HepG2 (cell line): ENCODE results near the gene CLEC16A. TPM values are rescaled to one million over a fixed set of nuclear protein-coding genes. Genes with fewer than 3 reads are reported as not detected.

Experiments used
- DPF2 ChIP-seq: sonication (generic); formaldehyde crosslinking; IDR thresholded peaks from 2 replicates; pipeline ENCODE4 v1.4.0; 2020; ENCODE audit warnings: mild to moderate bottlenecking, low read depth, missing genetic modification reagents, borderline replicate concordance
- FOXA3 ChIP-seq: IDR thresholded peaks from 2 replicates; pipeline ENCODE4 v1.6.1; 2016; ENCODE audit warnings: missing genetic modification reagents, missing compliant biosample characterization
- TCF7 ChIP-seq: sonication (generic); IDR thresholded peaks from 2 replicates; pipeline ENCODE4 v1.6.1; 2016; ENCODE audit warnings: antibody characterized with exemption, low read depth
- ZMYM3 ChIP-seq: sonication (generic); formaldehyde crosslinking; IDR thresholded peaks from 2 replicates; pipeline ENCODE4 v1.5.1; 2020; ENCODE audit warnings: mild to moderate bottlenecking, missing genetic modification reagents
- polyA plus RNA-seq, 8 experiments: library from polyadenylated mRNA; depleted of rRNA in 3 of 8; stranded (reverse) in 7 of 8; unstranded in 1 of 8; fragments of >200 nt; fragmentation: Illumina TruSeq in 4 of 8; extraction: Trizol in 4 of 8; gene quantifications; 2 replicates each; pipeline versions ENCODE4 v1.2.1 to v1.2.3, GENCODE V29; 2011 to 2016; ENCODE audit warnings: low read depth in 4 of 8, missing spikeins in 1 of 8, mixed read lengths in 1 of 8; ENCODE audit not compliant: insufficient read depth in 1 of 8
- total RNA-seq, 5 experiments: library from RNA; depleted of rRNA; stranded (reverse); fragments of >200 nt; fragmentation: Illumina TruSeq; extraction: Trizol; gene quantifications; 2 replicates each; pipeline ENCODE4 v1.2.3, GENCODE V29; 2016; ENCODE audit warnings: low read depth in 1 of 5
- TF ChIP-seq, protein P1 (sequence below): sonication (generic); formaldehyde crosslinking; IDR thresholded peaks from 2 replicates; pipeline ENCODE4 v1.9.0; 2021; ENCODE audit warnings: mild to moderate bottlenecking, missing genetic modification reagents
- TF ChIP-seq, protein P2 (sequence below): sonication (generic); formaldehyde crosslinking; IDR thresholded peaks from 2 replicates; pipeline ENCODE4 v1.5.1; 2020; ENCODE audit warnings: mild to moderate bottlenecking, missing genetic modification reagents, borderline replicate concordance
- TF ChIP-seq, protein P3 (sequence below): sonication (generic); formaldehyde crosslinking; IDR thresholded peaks from 2 replicates; pipeline ENCODE4 v1.5.0; 2020; ENCODE audit warnings: missing genetic modification reagents
- TF ChIP-seq, protein P4 (sequence below): sonication (generic); formaldehyde crosslinking; IDR thresholded peaks from 2 replicates; pipeline ENCODE4 v1.5.1; 2020; ENCODE audit warnings: mild to moderate bottlenecking, missing genetic modification reagents
- TF ChIP-seq, protein P5 (sequence below): fragments of 450-650 bp; IDR thresholded peaks from 2 replicates; pipeline ENCODE4 v1.6.1; 2016

Gene CLEC16A
- total and polyA plus RNA-seq, 2 of the 13 experiments (the other 11 are each of a cell fraction or from before 2014, with no cell fraction given): 8.5 to 10.3 TPM

DNA sequence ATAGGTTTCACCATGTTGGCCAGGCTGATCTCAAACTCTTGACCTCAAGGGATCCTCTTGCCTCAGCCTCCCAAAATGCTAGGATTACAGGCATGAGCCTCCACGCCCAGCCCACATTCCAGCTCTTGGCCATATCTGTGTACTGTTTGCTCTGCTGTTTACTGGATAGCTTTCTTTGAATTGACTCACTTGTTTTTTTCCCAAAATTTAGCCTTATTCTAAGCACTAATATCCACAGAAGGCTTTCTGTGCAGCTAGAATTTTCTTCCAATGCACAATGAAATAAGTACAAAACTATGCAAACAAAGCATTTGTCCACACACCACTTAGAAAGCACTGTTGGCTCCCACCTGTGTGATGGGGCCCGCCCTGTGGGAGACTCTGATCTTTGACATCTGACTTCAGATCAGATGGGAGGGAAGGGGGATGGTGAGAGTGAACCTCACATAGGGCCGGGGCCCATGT is 72.2 kb downstream of the CLEC16A start (continued):
- TF ChIP-seq, protein P1, sequence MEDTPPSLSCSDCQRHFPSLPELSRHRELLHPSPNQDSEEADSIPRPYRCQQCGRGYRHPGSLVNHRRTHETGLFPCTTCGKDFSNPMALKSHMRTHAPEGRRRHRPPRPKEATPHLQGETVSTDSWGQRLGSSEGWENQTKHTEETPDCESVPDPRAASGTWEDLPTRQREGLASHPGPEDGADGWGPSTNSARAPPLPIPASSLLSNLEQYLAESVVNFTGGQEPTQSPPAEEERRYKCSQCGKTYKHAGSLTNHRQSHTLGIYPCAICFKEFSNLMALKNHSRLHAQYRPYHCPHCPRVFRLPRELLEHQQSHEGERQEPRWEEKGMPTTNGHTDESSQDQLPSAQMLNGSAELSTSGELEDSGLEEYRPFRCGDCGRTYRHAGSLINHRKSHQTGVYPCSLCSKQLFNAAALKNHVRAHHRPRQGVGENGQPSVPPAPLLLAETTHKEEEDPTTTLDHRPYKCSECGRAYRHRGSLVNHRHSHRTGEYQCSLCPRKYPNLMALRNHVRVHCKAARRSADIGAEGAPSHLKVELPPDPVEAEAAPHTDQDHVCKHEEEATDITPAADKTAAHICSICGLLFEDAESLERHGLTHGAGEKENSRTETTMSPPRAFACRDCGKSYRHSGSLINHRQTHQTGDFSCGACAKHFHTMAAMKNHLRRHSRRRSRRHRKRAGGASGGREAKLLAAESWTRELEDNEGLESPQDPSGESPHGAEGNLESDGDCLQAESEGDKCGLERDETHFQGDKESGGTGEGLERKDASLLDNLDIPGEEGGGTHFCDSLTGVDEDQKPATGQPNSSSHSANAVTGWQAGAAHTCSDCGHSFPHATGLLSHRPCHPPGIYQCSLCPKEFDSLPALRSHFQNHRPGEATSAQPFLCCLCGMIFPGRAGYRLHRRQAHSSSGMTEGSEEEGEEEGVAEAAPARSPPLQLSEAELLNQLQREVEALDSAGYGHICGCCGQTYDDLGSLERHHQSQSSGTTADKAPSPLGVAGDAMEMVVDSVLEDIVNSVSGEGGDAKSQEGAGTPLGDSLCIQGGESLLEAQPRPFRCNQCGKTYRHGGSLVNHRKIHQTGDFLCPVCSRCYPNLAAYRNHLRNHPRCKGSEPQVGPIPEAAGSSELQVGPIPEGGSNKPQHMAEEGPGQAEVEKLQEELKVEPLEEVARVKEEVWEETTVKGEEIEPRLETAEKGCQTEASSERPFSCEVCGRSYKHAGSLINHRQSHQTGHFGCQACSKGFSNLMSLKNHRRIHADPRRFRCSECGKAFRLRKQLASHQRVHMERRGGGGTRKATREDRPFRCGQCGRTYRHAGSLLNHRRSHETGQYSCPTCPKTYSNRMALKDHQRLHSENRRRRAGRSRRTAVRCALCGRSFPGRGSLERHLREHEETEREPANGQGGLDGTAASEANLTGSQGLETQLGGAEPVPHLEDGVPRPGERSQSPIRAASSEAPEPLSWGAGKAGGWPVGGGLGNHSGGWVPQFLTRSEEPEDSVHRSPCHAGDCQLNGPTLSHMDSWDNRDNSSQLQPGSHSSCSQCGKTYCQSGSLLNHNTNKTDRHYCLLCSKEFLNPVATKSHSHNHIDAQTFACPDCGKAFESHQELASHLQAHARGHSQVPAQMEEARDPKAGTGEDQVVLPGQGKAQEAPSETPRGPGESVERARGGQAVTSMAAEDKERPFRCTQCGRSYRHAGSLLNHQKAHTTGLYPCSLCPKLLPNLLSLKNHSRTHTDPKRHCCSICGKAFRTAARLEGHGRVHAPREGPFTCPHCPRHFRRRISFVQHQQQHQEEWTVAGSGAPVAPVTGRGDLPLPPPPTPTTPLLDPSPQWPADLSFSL (CRISPR knock-in tag): peak; percentile 42; the same call in 1 of the 2 replicates
- TF ChIP-seq, protein P2, sequence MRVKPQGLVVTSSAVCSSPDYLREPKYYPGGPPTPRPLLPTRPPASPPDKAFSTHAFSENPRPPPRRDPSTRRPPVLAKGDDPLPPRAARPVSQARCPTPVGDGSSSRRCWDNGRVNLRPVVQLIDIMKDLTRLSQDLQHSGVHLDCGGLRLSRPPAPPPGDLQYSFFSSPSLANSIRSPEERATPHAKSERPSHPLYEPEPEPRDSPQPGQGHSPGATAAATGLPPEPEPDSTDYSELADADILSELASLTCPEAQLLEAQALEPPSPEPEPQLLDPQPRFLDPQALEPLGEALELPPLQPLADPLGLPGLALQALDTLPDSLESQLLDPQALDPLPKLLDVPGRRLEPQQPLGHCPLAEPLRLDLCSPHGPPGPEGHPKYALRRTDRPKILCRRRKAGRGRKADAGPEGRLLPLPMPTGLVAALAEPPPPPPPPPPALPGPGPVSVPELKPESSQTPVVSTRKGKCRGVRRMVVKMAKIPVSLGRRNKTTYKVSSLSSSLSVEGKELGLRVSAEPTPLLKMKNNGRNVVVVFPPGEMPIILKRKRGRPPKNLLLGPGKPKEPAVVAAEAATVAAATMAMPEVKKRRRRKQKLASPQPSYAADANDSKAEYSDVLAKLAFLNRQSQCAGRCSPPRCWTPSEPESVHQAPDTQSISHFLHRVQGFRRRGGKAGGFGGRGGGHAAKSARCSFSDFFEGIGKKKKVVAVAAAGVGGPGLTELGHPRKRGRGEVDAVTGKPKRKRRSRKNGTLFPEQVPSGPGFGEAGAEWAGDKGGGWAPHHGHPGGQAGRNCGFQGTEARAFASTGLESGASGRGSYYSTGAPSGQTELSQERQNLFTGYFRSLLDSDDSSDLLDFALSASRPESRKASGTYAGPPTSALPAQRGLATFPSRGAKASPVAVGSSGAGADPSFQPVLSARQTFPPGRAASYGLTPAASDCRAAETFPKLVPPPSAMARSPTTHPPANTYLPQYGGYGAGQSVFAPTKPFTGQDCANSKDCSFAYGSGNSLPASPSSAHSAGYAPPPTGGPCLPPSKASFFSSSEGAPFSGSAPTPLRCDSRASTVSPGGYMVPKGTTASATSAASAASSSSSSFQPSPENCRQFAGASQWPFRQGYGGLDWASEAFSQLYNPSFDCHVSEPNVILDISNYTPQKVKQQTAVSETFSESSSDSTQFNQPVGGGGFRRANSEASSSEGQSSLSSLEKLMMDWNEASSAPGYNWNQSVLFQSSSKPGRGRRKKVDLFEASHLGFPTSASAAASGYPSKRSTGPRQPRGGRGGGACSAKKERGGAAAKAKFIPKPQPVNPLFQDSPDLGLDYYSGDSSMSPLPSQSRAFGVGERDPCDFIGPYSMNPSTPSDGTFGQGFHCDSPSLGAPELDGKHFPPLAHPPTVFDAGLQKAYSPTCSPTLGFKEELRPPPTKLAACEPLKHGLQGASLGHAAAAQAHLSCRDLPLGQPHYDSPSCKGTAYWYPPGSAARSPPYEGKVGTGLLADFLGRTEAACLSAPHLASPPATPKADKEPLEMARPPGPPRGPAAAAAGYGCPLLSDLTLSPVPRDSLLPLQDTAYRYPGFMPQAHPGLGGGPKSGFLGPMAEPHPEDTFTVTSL (CRISPR knock-in tag): 0 out of 2 replicates have a peak, but pooled peaks have one; percentile 40
- TF ChIP-seq, protein P3, sequence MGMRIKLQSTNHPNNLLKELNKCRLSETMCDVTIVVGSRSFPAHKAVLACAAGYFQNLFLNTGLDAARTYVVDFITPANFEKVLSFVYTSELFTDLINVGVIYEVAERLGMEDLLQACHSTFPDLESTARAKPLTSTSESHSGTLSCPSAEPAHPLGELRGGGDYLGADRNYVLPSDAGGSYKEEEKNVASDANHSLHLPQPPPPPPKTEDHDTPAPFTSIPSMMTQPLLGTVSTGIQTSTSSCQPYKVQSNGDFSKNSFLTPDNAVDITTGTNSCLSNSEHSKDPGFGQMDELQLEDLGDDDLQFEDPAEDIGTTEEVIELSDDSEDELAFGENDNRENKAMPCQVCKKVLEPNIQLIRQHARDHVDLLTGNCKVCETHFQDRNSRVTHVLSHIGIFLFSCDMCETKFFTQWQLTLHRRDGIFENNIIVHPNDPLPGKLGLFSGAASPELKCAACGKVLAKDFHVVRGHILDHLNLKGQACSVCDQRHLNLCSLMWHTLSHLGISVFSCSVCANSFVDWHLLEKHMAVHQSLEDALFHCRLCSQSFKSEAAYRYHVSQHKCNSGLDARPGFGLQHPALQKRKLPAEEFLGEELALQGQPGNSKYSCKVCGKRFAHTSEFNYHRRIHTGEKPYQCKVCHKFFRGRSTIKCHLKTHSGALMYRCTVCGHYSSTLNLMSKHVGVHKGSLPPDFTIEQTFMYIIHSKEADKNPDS: no peak
- TF ChIP-seq TCF7: peak; percentile 70
- 0 out of 2 replicates have a peak, but pooled peaks have one; percentile 12 for TF ChIP-seq DPF2 (CRISPR knock-in tag)
- peak; percentile 30; the same call in 1 of the 2 replicates for TF ChIP-seq FOXA3 (CRISPR knock-in tag)
- TF ChIP-seq, protein P4, sequence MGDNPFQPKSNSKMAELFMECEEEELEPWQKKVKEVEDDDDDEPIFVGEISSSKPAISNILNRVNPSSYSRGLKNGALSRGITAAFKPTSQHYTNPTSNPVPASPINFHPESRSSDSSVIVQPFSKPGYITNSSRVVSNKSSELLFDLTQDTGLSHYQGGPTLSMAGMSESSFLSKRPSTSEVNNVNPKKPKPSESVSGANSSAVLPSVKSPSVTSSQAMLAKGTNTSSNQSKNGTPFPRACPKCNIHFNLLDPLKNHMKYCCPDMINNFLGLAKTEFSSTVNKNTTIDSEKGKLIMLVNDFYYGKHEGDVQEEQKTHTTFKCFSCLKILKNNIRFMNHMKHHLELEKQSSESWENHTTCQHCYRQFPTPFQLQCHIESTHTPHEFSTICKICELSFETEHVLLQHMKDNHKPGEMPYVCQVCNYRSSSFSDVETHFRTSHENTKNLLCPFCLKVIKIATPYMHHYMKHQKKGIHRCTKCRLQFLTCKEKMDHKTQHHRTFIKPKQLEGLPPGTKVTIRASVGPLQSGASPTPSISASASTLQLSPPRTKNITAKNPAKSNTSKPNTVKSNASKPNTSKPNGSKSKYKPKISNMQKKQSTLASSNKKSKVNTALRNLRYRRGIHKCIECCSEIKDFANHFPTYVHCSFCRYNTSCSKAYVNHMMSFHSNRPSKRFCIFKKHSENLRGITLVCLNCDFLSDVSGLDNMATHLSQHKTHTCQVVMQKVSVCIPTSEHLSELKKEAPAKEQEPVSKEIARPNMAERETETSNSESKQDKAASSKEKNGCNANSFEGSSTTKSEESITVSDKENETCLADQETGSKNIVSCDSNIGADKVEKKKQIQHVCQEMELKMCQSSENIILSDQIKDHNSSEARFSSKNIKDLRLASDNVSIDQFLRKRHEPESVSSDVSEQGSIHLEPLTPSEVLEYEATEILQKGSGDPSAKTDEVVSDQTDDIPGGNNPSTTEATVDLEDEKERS: no peak
- peak; percentile 35; the same call in 1 of the 2 replicates for TF ChIP-seq ZMYM3
- TF ChIP-seq, protein P5, sequence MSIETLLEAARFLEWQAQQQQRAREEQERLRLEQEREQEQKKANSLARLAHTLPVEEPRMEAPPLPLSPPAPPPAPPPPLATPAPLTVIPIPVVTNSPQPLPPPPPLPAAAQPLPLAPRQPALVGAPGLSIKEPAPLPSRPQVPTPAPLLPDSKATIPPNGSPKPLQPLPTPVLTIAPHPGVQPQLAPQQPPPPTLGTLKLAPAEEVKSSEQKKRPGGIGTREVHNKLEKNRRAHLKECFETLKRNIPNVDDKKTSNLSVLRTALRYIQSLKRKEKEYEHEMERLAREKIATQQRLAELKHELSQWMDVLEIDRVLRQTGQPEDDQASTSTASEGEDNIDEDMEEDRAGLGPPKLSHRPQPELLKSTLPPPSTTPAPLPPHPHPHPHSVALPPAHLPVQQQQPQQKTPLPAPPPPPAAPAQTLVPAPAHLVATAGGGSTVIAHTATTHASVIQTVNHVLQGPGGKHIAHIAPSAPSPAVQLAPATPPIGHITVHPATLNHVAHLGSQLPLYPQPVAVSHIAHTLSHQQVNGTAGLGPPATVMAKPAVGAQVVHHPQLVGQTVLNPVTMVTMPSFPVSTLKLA: no peak
